Measurements from ENCODE around the gene LRRC46.

DNA sequence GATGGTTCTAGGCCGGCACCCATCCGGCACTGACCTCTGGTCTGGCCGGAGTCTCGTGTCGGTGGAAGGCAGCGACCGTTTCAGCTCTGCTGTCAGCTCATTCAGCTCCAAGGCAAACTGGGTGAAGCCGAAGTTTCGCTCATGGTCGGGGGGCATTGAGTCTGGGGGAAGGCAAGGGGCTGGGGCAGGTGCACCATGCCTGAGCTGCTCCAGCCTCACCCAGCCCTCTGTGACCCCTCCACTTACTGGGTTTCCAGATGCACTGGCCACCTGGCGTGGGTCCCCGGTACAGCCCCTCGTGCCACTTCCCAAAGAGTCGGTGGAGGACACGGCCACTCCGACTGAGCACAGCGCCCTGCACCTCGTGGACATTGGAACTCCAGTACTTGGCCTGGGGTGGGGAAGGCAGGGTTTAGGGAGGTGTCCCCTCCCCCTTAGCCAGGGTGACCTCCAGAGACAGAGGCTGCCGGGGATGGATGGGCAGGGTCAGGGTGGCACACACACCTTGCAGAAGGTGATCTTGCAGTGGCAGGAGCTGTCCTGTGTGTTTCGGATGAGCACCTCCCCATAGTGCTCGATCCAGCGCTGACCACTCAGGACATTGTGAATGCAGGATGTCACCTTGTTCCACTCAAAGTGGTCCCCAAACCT, 22.5 kb upstream of the LRRC46 start:
- TF ChIP-seq OSR1 (CRISPR knock-in tag; IDR thresholded peaks at IDR 0.05) (no peak), ISL1 (CRISPR knock-in tag; IDR thresholded peaks at IDR 0.05) (no peak), GLIS3 (CRISPR knock-in tag; IDR thresholded peaks at IDR 0.05) (no peak), ZNF8 (CRISPR knock-in tag; IDR thresholded peaks at IDR 0.05) (no peak), ARNTL (CRISPR knock-in tag; IDR thresholded peaks at IDR 0.05; ENCODE audit: borderline replicate concordance, low read depth) (no peak), CSDC2 (CRISPR knock-in tag; IDR thresholded peaks at IDR 0.05) (no peak), TOX (CRISPR knock-in tag; IDR thresholded peaks at IDR 0.05; ENCODE audit: borderline replicate concordance) (no peak), PPARA (CRISPR knock-in tag; IDR thresholded peaks at IDR 0.05; ENCODE audit: borderline replicate concordance) (no peak), BACH2 (CRISPR knock-in tag; IDR thresholded peaks at IDR 0.05; ENCODE audit: borderline replicate concordance) (no peak), SNAI2 (CRISPR knock-in tag; IDR thresholded peaks at IDR 0.05) (no peak)
- TF ChIP-seq, protein P1, sequence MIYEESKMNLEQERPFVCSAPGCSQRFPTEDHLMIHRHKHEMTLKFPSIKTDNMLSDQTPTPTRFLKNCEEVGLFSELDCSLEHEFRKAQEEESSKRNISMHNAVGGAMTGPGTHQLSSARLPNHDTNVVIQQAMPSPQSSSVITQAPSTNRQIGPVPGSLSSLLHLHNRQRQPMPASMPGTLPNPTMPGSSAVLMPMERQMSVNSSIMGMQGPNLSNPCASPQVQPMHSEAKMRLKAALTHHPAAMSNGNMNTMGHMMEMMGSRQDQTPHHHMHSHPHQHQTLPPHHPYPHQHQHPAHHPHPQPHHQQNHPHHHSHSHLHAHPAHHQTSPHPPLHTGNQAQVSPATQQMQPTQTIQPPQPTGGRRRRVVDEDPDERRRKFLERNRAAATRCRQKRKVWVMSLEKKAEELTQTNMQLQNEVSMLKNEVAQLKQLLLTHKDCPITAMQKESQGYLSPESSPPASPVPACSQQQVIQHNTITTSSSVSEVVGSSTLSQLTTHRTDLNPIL (CRISPR knock-in tag; IDR thresholded peaks at IDR 0.05; ENCODE audit: low read depth), result no peak
